Measurements from ENCODE around the gene SLC15A4.

The SLC15A4 gene

DNA sequence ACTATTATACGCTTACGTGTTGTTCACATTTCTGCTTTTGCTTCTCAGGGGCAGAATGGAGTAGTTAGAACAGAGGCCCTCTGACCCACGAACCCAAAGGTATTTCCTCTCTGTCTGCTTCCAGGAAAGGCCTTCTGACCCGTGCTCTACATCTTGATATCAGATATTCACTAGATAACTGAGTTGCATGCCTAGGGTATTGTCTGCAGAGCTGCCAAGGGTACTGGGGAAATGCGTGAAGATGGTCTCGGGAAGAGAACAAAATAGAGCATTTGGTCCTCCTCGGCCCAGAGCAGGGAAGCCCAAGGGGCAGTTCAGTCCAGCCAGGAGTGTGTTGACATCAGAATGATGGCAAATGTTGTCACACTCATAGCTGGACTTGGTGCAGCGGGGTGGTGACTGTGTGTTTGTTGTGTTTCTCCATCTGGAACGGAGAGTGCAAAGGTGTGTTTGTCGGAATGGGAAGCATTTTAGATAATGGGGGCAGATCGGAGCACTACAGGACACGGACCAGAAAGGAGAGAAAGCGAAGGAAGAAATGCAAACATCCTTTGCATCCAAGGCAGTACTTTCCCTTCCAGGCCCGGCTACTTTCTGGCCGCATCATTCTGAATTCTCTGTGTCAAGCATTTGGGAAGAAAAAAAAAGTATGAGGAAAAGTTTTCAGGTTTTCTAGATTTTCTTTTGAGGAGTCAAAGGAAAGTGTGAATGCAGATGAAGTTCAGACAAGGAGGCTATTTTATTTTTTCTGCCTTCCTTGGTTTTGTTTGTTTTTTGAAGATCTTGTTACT lies 37.7 kb upstream of the SLC15A4 start:
- ChIA-PET CTCF (no interaction called here), POLR2A (no interaction called here)
- no peak for DNase-seq (ENCODE audit: low read depth, low spot score)
- TF ChIP-seq CTCF (IDR thresholded peaks at IDR 0.05; ENCODE audit: insufficient read depth, low read length, missing control alignments) = no peak
- H3K4me3 ChIP-seq (ENCODE audit: low read depth, low read length) = no peak overlapping the region

- ChIA-PET POLR2A (no interaction called here), CTCF (no interaction called here)
- H3K4me3 ChIP-seq (ENCODE audit: low read depth, low read length) = no peak overlapping the region
- TF ChIP-seq CTCF (IDR thresholded peaks at IDR 0.05; ENCODE audit: insufficient read depth, low read length, missing control alignments) = no peak
- DNase-seq (ENCODE audit: low read depth, low spot score) = no peak
Measured at GRCh38 chr12:128859311-128859710, 35.6 kb upstream of the SLC15A4 start.

DNA sequence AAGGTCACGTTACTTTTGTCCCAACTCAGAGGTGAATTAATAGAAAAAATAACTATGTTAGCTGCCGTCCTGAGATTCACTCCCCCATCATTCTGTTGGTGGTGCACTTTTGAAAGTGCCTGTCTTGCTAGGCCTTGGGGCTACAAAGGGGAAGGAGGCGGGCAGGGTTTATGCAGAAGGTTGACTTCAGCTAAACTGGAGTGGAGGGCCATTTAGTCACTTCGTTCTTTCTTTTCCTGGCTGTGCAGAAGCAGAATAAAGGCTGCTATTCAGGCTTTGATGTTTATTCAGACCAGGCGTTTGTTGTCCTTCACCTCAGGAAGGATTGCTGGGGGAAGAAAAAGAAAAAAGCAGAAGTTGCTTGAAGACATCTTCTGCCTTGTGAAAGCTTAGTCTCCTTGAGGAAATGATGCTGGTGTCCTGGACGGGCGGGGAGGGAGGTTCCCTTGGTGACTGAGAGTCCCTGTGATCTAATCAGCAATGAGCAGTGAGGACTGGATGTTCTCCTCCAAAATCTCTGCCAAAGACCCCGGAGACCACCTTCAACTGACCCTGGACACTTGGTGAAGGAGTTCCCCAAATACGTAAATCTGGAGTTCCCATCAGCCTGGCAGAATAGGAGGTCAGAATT lies 33.5 kb upstream of the SLC15A4 start:
- POLR2A ChIA-PET = no interaction called here
- TF ChIP-seq CTCF (IDR thresholded peaks at IDR 0.05; ENCODE audit: insufficient read depth, low read length, missing control alignments) = no peak
- DNase-seq (ENCODE audit: low read depth, low spot score) = no peak
- H3K4me3 ChIP-seq (ENCODE audit: low read depth, low read length) = no peak overlapping the region
- CTCF ChIA-PET = no interaction called here

GRCh38 chr12:128856791-128857078 lies 33.0 kb upstream of the SLC15A4 start:
- ChIA-PET CTCF (no interaction called here), POLR2A (no interaction called here)
- DNase-seq (ENCODE audit: low read depth, low spot score) = no peak
- no peak overlapping the region for H3K4me3 ChIP-seq (ENCODE audit: low read depth, low read length)
- TF ChIP-seq CTCF (IDR thresholded peaks at IDR 0.05; ENCODE audit: insufficient read depth, low read length, missing control alignments) = no peak

- no peak for TF ChIP-seq CTCF (IDR thresholded peaks at IDR 0.05; ENCODE audit: insufficient read depth, low read length, missing control alignments)
- ChIA-PET CTCF (no interaction called here), POLR2A (no interaction called here)
- no peak for DNase-seq (ENCODE audit: low read depth, low spot score)
- no peak overlapping the region for H3K4me3 ChIP-seq (ENCODE audit: low read depth, low read length)
Measured at GRCh38 chr12:128856035-128856790, 32.5 kb upstream of the SLC15A4 start.

DNA sequence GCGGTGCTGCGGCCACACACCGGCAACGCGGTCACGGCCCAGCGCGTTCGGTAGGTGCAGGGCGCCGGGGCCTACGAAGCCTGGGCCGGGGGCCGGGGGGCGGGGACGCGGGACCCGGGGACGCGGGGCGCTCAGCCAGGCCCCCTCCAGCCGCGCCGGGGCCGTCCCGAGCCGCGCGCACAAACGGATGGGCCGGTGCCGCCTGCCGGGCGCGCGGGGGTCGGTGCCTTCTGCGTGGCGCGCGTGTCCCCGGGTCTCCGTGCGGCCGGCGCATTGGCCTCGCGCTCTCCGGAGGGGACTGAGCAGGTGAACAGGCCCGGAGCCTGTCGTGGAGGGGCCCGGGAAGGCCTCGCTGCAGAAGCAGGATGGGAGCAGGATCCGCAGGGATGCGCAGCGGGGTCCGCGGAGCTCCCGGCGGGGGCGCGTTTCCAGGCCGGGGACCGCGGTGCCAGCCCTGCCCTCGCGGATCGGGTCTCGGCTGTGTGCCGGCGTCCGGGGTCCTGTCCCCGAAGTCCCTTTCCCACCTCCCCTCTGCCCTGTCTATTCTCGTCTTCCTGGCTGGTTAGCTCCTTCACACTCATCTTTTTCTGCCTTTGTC lies 29.9 kb upstream of the SLC15A4 start:
- ChIA-PET POLR2A (no interaction called here), CTCF (no interaction called here)
- no peak for TF ChIP-seq CTCF (IDR thresholded peaks at IDR 0.05; ENCODE audit: insufficient read depth, low read length, missing control alignments)
- no peak for DNase-seq (ENCODE audit: low read depth, low spot score)
- no peak overlapping the region for H3K4me3 ChIP-seq (ENCODE audit: low read depth, low read length)
